ENCODE measurements around the gene SBNO2.

- TF ChIP-seq CTCF (conservative IDR thresholded peaks at IDR 0.05; ENCODE audit: low read depth in 2 of 2) (no peak), JUNB (IDR thresholded peaks at IDR 0.05; ENCODE audit: unreplicated experiment) (no peak), EZH2 (IDR thresholded peaks at IDR 0.05; ENCODE audit: low read depth, unreplicated experiment) (no peak), CREB1 (CRISPR knock-in tag; IDR thresholded peaks at IDR 0.05; ENCODE audit: low read depth) (no peak), POLR2AphosphoS5 (IDR thresholded peaks at IDR 0.05; ENCODE audit: low read depth) (no peak), REST (IDR thresholded peaks at IDR 0.05; ENCODE audit: unreplicated experiment) (no peak), EZH2phosphoT487 (IDR thresholded peaks at IDR 0.05; ENCODE audit: unreplicated experiment) (no peak), NANOG (IDR thresholded peaks at IDR 0.05; ENCODE audit: borderline replicate concordance) (no peak)
These were observed 46.9 kb downstream of the SBNO2 start for GRCh38 chr19:1126984-1127760.

All from GM23338 (cell line).